Kidney capillary endothelial cell (primary cell): ENCODE results near the gene MAFF.
A peak's percentile ranks its signal among the peaks of the same experiment; 100 is the strongest.
"Not testable (repeated sequence)": the region's sequence is repeated elsewhere in the genome, so short reads cannot be mapped to it uniquely, and the experiment has no call there.

Experiments
- DNase-seq: peaks from one replicate; pipeline ENCODE4 v3.0.0-alpha.2; 2018; ENCODE audit warnings: low spot score

The MAFF gene

DNA sequence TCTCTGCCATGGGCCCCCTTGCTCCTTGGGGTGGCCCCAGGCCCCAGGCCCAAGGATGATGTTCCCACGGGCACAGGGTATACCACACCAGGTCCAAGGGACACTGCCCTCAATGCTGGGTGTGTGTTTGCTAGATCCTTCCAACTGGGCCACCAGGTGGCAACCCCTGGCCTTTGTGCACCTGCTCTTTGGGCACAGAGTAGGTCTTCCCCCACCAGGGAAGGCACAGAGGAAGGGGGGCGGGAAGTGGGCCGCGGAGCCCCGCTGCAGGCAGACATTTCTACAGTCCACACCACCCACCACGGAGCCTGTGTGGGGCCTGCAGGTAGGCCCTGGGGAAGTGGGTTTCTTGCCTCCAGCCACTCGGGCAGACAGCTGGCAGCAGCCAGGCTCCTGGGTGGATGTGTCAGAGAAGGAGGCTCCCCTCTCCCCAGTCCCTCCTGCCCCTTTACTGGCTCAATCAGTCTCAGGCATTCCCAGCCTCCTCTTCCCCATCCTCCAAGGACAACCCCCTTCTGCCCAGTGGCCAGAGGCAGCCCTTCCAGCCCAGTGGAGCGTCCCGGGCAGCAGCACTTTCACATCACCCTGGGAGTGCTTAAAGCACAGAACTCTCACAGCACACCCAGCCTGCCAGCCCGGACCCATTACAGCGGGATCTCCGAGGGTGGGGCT lies 21.6 kb downstream of the MAFF start:
- DNase-seq = no peak

DNA sequence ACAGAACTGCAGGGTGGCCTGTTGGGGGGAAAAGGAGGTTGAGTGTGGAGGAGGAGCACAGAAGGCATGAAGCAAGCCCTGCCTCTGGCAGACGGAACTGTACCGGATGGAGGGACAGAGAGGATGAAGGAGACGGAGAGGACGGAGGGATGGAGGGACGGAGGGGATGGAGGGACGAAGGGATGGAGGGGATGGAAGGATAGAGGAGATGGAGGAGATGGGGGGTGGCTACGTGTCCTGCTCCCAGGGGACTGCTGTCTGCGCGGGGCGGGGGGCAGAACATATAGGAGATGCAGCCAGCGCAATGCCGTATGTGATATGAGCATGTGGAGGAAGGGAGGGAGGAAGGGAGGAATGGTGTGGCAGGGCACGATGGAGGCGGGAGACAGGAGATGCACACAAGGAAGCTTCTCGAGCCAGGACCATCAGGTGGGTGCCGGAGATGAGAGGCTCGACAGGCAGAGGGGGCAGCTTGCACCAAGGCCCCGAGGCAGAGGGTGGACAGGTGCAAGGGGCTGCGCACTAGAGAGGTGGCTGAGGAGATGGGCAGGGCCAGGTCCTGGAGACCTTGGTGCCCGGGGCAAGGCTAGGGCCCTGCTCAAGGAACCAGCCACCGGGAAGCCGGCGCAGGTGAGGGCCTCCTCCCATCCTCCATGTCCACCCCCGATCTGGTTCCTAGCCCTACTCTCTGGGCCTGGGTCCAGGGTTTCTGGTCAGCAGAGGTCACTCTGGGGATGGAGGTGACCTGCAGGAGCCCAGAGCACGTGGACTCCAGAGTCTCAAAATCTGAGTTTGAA lies 25.3 kb downstream of the MAFF start:
- DNase-seq = no peak

DNA sequence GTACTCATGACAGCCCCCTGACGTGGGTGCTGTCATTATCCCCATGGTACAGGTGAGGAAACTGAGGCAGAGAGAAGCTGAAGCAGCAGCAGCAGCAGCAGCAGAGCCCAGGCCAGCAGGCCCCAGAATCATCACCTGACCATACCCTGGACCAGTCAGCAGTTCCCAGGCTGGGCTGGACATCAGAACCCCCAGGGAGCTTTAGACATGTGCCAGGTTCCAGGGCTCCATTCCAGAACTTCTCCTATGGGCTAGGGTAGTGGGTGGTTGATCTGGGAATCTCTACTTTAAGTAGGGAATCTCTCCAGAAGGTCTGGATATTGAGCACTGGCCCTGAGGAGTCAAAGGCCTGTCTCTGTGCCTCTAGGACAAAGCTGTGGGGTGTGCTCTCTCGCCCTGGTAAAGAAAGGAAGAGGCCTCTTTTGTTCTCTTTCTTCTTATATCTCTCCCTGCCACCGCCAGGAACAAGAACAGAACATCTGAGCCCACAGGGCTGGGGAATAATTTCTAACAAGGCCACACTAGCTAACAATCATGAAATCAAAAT lies 26.6 kb downstream of the MAFF start:
- DNase-seq = no peak

DNA sequence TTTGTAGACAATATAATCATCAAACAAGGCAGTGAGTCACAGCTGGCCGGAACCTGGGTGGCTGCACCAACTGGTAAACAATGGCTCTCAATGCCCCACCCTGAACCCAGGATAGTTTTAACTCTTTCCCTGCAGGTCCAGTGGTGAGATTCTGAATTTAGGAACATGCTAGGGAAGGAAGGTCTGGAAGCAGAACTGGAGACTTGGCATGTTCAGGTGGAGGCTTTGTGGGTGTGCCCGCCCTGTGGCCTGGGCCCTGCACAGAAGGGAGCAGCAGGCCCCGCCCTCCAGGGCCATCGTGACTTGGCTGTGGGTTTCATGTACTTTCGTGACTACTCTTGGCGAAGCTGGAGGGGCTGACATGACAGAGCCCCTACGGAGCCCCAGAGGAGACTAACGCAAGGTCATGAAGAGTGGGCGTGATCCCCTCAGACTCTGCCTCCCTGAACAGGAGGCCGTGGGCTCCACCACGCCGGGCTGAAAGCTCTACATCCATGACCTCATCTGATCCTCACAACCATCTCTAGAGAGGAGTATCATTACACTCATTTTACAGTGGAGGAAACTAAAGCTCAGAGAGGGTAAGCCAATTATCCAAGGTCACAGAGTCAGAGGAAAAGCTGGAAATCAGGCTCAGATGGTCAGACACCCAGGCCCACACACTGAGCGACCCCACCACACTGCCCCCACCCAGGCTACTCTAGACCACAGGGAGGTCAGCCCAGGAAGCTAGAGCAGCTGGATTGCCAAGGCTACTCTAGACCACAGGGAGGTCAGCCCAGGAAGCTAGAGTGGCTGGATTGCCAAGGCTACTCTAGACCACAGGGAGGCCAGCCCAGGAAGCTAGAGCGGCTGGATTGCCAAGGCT lies 27.3 kb downstream of the MAFF start:
- peak; percentile 91 for DNase-seq

DNA sequence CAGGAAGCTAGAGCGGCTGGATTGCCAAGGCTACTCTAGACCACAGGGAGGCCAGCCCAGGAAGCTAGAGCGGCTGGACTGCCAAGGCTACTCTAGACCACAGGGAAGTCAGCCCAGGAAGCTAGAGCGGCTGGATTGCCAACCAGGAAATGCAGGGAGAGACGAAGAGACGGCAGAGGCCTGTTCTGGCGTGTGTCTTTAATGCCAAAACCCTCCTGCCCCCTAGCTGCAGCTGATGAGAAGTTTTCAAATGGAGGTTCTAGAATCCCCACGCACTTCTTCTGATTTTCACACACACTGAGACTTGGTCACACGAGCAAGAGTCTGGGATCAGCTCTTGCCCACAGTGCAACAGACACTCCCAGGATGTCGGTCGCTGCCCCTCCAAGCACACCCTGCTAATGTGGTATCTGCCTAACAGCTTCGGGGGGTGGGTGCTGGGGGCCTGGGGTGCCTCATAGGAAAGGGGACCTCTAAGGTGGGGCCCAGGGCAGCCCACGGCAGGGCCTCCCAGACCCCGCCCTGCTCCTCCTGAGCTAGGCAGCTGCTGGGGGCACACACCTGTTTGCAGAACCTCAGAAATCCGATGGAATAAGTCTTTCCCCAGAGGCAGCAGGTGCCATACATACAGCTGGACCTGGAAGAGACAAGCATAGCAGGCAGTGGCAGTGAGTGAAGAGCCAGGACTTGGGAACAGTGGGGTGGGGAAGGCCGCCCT lies 28.5 kb downstream of the MAFF start:
- peak; percentile 79 for DNase-seq

DNA sequence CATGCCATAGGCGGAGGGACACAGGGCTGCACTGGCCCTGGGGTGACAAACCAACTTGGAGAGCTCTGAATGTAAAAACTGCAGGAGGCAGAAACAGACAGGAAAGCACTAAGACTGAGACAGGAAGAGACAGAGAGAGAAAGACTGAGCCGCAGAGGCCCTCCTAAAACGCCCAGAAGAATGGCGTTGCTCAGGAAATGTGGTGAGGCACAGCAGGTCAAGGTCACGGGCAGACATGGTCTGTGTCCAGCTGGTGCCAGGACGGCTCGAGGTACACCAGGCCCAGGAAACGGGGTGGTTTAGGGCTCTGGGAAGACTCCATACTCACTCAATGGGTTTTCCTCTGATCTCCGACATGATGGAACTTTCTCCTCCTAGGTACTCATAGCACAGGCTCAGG lies 29.1 kb downstream of the MAFF start:
- peak; percentile 46 for DNase-seq

DNA sequence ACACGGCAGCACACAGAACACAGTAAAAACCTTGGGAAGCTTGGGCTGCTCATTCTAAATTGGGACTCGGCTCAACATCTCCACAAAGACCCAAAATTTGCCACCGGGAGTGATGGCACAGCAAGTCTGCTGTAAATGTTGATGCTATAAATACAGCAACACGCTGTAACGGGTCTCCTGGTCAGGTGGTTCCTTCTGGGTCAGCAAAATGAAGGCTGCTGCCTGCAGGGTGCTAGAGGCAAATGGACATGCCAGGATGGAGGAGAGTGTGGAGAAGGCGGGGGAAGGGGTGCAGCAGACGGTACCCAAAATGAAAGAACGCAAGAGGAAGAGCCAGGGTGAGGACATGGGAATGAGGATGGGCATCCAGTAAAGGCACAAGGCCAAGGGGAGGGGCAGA lies 30.4 kb downstream of the MAFF start:
- no peak for DNase-seq

DNA sequence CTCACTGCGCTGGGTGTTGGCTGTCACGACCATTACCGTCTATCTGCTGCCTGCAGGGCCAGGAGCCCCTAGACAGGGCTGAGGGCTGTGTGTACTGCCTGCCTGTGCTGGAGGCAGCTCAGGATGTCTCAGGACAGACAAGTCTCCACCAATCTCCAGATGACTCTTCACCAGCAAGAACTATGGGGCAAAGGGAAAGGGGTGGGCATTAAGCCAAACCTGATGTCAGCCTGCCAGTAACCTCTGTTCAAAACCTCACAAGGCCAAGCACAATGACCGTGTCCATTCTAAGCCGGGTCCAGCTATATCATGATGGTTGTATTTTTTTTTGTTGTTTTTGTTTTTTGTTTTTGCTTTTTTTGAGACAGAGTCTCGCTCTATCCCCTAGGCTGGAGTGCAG lies 31.6 kb downstream of the MAFF start:
- no peak for DNase-seq

DNA sequence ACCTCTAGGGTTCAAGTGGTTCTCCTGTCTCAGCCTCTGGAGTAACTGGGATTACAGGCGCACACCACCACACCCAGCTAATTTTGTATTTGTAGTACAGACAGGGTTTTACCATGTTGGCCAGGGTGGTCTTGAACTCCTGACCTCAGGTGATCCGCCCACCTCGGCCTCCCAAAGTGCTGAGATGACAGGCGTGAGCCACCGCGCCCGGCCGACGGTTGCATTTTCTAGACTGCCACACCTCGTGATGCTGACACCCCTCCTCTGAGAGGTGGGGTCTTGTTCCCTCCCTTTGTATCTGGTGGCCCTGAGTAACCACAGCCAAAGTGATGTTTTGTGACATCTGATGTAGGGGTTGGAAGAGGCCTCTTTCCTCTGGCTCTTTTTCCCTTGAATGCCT lies 32.1 kb downstream of the MAFF start:
- DNase-seq = not testable (repeated sequence)

DNA sequence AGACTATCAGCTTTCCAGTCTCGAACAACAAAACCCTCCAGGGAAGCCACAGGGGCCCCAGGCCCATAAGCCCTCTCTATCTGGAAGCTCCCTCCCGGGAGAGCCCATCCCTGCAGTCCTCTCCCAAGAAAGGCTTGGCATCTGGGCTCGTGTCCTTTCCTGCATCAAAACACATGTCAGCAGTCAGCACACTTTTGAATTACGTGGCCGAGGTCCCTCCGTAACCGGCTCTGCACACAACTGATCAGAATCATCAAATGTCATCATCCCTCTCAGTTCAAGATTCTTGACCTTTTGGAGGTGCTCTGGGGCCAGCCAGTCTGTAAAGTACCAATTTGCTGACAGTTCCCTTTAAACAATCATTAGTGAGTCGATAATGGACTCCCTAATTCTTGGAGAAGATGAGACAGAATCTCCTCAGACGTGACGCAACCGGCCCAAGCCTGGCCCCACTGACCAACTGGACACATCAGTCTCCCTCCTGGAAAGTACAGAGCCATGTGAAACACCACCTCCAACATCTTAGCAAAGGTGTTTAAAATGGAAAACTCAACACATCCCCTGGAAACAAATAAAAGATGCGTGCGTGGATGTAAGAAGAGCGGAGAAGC lies 33.6 kb downstream of the MAFF start:
- DNase-seq = no peak

DNA sequence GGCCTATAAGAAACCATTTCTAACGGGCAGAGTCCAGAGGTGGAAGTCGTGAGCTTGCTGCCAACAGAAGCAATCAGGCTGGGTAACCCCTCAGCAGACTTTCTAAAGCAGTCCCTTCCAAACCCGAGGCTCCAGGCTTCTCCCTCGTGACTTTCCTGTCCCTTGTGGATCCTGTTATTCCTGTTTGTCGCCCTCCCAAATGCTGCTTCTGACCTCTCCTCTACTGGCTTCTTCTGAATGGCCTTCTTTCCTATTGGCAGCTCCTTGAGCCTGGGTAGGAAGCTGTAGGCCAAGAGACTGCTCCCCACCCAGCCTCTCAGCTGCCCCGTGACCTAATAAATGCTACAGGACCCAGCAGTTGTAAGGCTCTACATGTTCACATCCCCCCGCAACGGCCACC lies 35.0 kb downstream of the MAFF start:
- no peak for DNase-seq

DNA sequence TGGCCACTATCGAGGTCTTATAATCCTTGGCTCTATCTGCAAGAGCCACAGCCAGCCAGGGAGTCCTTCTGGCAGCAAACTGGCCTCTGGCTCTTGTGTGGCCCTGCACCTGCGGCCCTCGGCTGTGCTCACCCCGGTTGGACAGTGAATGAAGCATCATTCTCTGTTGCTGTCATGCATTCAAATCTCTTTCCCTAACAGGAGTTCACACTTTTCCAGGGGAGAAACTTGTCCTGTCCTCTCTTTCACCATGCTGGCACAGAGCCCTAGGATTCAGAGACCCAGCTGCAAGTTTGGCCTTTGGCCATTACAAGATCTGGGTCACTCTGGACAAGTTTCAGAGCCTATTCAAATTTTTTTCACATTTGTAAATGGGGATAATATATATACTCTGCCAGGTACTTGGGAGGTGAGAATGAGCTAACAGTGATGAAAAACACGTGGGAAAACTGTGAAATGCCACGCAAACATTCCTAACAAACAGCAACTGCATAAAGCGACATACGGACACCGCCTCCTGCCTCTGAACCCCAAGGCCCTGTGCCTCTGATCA lies 36.8 kb downstream of the MAFF start:
- no peak for DNase-seq

DNA sequence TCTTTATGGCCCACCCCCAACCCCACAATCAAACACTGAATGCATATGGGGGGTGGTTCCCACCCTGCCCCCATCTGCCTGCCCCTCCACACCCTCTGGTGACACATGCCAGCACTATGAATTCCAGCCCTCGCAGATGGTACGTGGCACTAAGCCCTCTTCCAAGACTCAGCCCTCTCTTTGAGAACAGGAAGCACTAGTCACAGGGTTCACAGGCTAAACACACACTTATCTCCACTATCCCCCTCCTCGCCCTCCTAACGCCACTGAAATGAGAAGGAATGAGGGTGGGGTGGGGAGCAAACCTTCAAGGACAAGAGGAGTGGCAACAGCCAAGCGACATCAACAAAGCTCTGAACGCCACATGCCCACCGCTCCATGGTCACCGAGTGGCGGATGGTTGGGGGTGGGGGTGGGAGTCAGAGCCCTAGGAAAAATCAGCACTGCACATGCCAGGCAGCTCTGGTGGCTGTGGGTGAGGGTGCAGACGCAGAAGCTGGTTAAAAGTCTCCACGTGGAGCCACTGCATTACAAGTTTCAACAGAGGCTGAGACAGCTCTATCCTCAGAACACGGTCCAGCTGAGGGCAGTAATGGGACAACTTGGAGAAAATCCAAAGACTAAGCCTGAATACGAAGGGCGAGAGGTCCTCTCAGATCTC lies 37.4 kb downstream of the MAFF start:
- DNase-seq = peak; percentile 92

DNA sequence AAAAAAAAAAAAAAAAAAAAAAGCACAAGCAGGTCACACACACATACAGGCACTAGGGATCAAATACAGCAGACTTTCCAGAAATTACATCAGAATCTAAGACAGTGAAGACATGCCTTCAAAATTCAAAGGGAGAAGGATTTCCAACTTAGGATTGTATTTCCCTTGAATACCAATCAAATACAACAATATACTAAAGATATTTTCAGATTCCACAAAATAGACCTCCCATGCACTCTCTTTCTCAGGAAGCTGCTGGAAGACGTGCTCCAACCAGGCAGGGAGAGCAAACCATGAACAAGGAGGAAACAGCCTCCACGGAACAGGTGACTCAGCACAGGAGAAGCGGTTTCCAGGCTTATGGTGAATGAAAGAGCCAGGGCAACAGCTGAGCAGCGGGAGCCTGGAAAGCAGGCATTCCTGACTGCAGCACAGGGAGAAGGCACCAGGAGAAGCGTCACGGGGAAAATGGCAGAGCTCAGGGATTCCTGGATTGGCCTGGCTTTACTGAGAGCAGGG lies 39.0 kb downstream of the MAFF start:
- DNase-seq = peak; percentile 88

DNA sequence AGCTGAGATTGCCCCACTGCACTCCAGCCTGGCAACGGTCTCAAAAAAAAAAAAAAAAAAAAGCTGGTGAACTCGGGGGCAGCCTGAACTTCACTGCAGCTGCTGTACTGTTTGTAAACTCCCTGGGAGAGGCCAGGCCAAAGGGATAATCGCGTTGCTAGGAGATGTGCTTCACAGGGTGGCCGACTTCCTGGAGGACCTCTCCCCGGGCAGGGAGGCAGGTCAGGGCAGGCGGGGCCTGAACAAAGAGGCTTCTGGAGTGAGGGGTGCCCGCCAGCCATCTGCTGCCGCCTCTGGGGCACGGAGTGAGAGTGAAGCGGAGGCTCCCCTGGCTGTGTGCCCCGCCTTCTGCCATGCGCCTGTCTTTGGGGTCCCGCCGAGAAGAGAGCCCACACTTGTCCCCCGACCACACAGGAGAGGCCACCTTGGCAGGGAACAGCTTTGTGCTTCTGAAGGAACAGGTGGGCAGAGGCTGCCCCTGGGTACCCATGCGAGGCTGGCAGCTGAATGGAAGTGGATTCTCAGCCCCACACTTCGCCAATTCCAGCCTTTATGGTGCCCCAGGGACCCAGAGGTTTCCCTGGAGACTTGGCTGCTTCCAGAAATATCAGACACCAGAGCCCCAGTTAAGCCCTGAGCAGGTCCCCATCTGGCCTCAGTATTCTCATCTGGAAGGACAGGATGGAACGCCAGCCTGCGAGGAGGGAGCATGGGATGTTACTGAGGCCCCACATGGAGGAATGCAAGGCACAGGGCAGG lies 41.4 kb downstream of the MAFF start:
- no peak for DNase-seq

DNA sequence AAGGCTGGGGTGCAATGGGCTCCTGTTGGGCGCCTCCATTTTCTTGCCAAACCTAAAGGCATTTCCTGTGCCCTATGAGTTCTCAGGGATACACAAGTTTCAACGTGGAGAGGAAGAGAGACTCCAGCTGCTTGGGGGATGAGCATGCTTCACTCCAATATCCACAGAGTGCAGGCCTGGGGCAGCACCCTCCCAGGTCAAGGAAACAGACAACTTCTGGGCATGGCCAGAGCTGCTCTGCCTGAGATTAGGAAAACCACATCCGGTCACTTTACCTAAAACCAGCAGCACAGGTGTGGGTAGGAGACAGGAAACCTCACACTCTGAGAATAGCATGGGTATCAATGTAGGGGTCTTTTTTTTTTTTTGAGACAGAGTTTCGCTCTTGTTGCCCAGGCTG lies 42.3 kb downstream of the MAFF start:
- DNase-seq = no peak

DNA sequence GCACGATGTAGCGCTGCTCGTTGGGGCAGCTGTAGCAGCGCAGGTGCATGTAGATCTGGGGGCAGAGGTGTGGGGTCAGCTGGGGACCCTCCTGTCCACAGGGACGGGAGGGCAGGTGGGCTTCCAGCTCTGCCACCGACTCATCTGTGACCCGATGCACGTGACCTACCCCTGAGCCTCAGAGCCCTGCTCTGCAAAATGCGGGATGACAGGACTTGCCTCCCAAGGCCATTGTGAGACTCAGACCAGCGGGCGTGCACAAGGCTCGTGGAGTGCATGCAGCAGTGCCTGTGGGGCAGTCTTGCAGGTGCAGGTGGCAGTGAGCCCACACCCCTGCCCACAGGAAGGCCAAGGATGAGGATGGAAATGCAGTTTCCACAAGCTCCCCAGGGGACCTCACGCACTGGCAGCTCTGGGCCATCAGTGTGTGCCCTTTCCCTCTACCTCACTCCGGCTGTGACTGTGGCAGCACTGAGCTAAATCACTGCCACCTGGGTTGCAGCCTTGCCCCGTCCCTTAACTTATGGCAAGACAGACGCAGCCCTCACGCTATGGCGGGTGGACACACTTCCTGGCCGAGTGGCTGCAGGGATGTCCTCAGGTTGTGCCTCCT lies 44.4 kb downstream of the MAFF start:
- no peak for DNase-seq

DNA sequence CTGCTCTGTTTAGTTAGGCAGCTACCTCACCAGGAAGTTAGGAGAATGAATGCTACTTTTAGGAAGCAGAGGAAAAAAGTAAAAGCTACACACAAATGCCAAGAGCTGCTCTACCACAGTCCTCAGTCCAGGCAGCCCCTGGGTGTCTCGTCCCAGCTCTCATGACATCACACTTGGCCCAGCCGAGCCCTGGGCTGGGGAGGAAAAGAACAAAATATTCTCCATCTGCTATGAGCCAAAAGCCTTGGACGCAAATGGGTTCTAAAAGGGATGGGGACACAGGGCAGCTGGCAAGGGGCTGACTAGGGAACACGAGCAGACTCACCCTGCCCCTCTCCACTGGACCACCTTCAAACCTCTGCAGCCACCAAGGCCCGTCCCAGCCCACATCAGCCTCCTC lies 44.9 kb downstream of the MAFF start:
- DNase-seq = no peak

DNA sequence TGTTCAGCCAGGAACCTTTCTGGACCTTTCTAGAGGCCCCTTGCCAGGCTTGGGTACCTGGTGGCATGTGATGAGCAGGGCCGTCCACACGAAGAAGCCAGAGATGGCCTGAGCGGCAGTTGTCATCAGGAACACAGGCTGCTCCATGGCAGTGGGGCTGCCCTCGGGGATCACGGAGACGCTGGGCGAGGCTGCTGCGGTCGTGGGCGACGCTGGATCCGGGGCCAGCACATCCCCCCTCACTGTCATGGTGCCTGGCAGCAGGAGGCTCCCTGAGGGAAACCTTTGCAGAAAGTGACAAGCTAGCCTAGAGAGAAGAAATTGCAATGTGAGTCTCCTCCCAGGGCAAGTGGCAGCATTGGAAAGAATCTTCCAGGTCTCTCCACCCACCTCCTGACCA lies 45.9 kb downstream of the MAFF start:
- no peak for DNase-seq
